HG03342 (cell line): Measurements from ENCODE around the gene PLEKHA7.

Experiments used
- ATAC-seq: cut with Tn5 transposase; IDR thresholded peaks from one replicate; pipeline ENCODE4 v1.9.1; 2021; ENCODE audit warnings: mild to moderate bottlenecking, moderate library complexity; ENCODE audit not compliant: unreplicated experiment

The PLEKHA7 gene

DNA sequence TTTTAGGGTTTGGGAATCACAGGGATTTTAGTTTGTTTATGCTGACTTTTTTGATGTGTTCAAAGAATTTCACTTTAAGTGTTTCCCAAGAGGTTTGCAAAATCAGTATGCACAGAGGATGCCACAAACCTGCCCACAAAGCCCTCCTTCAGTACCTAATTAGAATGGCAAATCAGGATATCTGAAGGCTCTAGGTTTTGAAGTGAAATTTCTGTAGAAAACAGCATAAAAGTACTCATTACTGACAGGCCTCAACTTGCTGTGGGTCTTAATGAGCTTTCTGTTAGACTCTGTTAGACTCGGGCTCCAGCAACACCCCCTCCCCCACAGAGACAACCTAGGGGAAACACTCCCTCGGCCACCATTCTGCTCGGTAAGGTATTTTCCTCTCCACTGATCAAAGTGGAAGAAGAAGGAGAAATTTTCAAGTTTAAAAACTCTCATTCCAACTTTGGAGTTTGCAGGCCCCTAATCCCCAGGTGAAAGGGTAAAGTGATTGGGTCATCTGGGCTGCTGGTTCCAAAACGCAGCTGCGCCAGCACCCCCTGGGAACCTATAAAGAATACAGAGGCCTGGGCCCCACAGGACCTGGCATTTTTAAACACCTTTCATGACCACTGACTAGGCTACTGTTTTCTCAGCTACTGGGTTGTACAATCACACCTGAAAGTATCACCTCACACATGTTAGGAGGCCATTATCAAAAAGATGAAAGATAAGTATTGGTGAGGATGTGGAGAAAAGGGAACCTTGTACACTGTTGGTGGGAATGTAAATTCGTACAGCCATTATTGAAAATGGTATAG lies 67.5 kb downstream of the PLEKHA7 start:
- ATAC-seq: peak; percentile 52

DNA sequence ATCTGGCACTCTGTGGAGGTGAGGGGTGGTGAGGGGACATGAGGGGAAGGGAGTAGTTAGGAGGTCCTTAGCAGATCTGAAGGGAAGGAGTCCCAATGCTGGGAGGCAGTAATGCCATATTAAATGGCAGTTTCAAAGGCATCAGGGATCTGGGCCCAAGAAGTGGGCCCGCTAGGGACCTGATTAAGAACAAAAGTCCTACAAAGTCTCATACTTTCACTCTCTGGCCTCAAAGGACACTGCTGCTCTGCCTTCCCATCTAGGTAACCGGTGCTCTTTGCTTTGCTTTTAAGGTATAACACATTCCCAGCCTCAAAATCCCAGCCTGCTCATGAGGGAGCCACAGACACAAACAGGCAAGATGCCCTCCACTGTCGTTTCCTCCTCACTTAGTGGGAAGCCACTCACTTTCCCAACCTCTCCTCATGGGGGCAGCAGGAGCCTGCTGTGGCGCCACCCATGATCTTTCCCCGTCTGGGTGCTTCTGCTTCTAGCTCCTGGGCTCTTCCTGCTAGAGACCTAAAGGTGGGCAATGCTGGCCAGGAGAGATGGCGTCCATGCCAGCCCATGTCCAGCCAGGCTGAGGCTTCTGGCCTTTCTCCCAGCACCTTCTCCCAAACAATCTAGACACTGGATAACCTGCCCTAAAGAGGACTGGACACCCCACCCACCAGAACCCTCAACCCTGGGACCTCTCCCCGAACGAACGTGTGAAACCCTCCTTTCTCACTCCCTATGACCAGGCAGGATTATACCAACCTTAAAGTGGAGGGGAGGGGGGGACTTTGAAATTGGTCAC lies 68.3 kb downstream of the PLEKHA7 start:
- ATAC-seq: peak; percentile 87

- no peak for ATAC-seq
These were observed 71.3 kb downstream of the PLEKHA7 start for GRCh38 chr11:16942911-16943310.

GRCh38 chr11:16942342-16942741 lies 71.9 kb downstream of the PLEKHA7 start:
- no peak for ATAC-seq

DNA sequence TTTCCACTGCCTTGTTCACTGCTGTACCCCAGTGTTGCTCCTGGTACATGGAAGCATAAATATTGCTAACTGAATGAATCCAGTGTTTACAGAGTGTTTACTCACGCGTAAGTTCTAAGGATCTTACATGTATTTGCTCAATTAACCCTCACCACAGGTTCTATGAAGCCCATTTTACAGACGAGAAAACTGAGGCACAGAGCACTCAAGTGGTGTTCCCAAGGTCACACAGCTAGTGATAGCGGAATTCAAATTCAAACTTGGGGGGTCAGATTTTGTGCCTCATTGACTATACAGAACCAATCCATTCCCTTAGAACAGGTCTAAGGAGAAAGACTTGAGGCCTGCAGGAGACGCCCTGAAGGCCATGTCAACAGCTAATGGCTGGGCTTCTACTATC lies 72.3 kb downstream of the PLEKHA7 start:
- ATAC-seq: no peak

GRCh38 chr11:16938061-16938460 lies 76.2 kb downstream of the PLEKHA7 start:
- no peak for ATAC-seq

DNA sequence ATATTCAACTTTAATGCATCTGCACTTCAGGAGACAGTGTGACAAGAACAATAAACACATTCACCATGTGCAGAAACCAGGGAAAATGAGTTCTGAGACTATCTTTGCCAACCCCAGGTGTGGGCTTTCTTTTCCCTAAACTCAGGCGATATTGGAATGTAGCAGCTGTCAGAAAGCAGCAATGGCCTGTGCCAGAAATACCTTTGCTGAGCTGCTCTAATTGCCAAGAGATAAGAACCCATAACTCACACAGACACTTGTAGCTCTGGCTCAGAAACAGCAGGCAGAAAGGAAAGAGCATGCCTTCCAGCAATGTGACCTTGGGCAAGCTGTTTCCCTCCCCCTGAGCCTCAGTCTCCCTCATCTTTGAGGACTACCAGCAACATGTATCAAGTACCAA lies 77.6 kb downstream of the PLEKHA7 start:
- ATAC-seq: no peak

DNA sequence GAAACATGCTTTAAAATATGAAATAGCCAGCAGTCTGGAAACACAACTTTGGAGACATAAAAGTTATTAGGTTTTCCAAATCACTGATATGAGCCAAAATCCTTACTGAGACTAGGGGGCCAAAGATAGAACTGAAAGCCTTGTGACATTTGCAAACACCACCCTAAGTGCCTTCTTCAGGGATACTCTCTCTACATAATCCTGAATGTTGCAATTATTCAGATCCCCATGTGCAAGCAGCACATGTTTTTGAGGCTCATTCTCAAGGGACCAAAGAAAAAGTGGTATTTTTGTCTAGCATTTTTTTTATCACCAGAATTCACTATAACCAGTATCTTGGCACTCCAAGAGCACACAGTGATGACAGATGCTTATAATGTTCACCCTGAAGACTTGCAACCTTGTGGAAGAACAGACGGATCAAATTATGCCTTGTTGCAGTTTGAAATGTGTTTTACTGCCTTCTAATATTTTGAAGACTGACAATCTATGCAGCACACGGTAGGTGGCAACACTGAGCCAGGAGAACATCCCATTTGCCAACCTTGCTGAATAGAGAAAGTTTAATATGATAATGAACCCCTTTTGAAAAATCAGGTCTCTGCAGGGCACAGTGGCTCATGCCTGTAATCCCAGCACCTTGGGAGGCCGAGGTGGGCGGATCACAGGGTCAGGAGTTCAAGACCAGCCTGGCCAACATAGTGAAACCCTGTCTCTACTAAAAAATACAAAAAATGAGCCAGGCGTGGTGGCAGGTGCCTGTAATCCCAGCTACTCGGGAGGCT lies 78.5 kb downstream of the PLEKHA7 start:
- peak; percentile 82 for ATAC-seq

DNA sequence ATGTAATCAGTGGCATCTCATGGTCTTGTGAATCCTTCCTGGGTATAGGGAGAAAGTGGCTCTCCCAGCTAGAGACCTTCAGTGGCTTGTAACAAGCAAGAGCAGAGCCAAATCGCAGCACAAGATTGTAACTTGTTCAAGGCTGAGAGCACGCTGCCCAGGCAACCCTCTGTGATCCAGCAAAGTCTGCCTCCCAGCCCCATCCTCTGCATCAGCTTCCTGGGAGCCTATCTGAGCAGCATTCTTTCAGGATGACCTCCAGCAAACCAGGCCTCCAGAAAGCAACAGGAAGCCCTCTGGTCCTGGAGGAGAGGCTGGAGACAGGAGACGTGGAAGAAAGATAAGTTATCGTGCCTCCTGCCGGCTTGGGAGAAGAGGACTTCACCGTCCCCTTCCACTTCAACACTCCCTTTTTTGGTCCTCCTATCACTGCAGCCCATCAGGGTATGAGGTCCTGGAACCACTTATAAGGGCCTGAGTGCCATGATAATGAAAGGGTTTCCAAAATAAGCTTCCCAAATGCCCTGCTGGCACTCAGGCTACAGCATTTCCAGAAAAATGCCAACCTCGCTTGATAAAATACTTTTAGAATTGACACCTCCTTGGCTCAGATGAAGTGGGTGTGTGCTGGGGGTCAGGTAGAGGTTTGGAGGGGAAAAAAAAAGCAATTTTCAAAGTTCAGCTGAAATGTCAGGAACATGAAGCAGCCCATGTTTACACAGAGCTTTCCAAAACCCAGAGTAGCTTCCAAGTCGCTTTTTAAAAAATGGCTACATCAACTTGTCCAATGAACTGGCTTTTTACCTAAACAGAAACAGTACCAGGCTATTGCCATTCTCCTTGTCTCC lies 80.2 kb downstream of the PLEKHA7 start:
- no peak for ATAC-seq

DNA sequence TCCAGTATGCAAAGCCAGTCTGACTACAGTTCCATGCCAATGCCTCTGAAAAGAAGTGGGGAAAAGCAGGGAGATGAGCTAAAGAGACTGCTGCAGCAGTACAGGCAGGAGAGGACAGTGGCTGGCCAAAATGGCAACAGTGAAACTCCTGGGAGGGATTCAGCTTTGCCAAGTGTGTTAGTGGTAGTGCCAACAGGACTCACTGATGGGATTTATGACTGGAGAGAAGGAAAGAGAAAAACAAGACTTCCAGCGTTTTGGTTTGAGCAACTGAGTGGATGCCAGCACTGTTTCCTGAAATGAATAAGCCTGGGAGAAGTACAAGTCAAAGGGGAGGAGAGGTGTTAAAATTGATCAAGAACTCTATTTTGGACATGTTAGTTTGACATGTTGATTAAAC lies 80.9 kb downstream of the PLEKHA7 start:
- ATAC-seq: no peak

DNA sequence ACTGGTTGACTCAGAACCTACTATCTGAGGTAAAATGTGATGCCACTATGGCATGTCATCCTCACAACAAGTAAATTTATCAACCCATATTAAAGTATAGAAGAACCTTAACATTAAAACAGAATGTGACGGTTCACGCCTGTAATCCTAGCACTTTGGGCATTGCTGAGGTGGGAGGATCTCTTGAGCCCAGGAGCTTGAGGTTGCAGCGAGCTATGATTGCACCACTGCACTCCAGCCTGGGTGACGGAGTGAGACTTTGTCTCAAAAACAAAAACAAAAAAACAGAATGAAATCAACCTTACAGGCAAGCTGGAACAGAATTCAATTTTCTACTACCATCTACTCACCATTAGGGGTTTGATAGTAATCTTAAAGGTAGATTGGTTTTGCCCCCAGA lies 86.2 kb downstream of the PLEKHA7 start:
- no peak for ATAC-seq

DNA sequence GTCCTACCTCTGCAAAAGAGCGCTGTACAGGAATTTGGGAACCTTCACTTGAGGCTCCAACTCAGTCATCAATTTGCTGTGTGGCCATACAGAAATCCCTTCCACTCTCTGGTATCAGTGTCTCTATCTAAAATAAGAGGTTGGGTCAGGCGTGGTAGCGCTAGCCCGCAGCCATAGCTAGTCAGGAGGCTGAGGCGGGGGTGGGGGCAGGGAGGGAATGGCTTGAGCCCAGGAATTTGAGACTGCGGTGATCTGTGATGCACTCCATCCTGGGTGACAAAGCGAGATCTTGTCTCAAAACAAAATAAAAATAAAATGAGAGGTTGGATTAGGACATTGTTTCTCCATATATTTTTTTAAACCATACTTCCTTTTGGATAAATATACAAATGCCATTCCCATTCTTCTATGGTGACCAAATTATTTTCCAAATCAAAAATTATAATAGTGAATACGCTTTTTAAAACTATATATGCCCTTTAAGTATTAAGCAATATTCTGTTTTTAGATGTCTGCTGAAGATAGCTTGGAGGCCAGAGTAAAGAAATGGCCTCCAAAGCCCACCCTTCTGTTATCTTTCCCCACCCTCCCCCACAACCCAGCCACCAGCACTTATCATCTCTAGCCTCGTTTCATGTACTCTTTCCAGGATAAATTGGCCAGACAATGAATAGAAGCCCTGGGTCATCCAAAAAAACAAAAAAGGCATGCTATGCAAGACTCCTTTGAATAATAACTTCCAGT lies 87.2 kb downstream of the PLEKHA7 start:
- no peak for ATAC-seq

DNA sequence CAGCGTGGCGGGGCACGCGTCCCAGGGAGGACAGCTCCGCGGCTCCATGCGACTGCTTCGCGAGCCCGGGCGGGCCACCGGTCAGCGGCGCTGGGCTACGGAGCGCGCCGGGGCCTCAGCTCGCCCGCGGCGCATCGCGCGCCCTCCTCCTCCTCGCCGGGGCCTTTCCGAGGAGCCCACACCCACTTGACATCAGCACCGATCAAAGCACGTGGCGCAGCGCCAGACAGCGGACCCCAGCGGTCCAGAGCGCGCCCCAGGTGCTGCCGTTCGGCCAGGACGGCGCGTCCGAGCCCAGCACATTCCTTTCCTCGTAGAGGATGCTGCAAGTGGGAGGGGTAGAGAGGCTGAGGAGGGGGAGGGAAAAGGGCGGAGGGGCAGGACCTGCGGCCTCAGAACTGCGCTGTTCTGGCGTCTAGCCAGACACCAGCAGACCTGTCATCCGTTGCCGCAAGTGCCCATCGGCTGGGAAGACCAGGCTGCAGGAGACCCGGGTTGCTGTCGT lies 88.6 kb downstream of the PLEKHA7 start:
- no peak for ATAC-seq

- peak; percentile 25 for ATAC-seq
These were observed 89.2 kb downstream of the PLEKHA7 start for GRCh38 chr11:16924826-16925560.

DNA sequence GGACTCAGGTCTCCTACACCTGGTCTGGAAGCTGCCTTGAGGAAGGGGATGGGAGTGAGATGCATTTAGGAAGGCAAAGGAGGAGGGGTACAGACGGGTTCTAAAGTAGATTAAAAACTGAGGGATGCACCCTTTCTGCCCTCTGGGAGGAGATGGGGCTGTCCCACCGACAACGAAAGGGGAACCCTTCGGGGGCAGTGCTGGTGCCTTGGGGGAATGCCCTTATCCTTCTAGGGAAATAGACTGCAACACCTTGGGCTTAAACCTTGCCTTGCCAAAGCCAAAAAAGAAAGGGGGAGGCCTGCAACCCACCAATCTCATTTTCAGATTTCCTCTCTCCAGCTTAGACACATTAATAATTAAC lies 89.8 kb downstream of the PLEKHA7 start:
- peak; percentile 48 for ATAC-seq

- ATAC-seq: peak; percentile 61
These were observed 90.2 kb downstream of the PLEKHA7 start for GRCh38 chr11:16923987-16924386.

DNA sequence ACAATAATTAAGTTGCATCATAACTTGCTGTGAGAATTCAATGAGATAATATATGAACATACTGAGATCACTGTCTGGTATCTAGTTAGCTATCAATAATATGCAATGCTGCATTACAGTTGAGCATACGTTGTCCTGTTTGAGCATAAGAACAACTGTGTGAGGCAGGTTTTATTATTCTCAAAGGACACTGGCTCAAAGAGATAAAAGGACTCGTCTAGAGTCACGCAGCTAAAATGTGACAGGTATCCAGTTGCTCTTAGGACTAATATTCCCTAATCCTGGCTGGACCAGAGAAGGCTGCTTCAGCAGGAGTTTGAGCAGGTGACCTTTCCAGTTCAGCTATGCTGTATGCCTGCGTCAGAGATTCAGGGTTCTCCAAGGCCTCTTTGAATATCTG lies 92.5 kb downstream of the PLEKHA7 start:
- no peak for ATAC-seq

DNA sequence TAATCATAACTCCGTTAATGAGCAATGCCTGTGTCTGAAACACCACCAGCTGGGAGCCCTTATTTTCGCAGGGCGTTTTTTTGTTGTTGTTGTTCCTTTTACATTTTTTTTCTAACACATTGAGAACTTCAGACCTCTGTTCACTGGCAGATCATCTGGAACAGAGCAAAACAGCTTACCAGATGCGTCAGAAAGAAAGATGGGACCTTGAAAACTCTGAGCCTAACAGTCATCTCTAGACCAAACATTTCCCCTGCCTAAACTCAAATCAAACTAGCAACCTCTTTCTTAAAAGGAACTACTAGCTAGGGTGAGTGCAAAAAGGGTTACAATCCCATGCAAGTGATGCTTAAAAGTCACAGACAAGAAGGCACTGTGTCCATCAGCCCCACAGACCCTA lies 93.2 kb downstream of the PLEKHA7 start:
- no peak for ATAC-seq

- ATAC-seq: no peak
These were observed 93.7 kb downstream of the PLEKHA7 start for GRCh38 chr11:16920559-16920958.
